SU-DHL-6 (cell line): ENCODE results near the gene HECTD4.

Experiments used
- CTCF ChIP-seq: fragments of 200-600 bp; sonication (generic); IDR thresholded peaks from one replicate; pipeline ENCODE4 v1.5.1; 2017; ENCODE audit warnings: antibody characterized with exemption, mild to moderate bottlenecking, low read length, moderate library complexity; ENCODE audit not compliant: insufficient read depth, poor library complexity, severe bottlenecking
- EZH2phosphoT487 ChIP-seq: fragments of 200-600 bp; sonication (generic), shearing (Covaris generic); conservative IDR thresholded peaks from 2 replicates; pipeline ENCODE4 v1.6.1; 2018; ENCODE audit warnings: mild to moderate bottlenecking, antibody characterized with exemption, low read length, moderate library complexity, mixed read lengths

GRCh38 chr12:112199136-112199535 is 183.1 kb downstream of the HECTD4 start:
- TF ChIP-seq CTCF, result no peak
- TF ChIP-seq EZH2phosphoT487, result no peak
